HG03432 (cell line): ENCODE measurements around the gene ESRRB.

Experiments
- ATAC-seq: cut with Tn5 transposase; IDR thresholded peaks from one replicate; pipeline ENCODE4 v1.9.1; 2021; ENCODE audit warnings: mild to moderate bottlenecking, moderate library complexity; ENCODE audit not compliant: unreplicated experiment

ESRRB gene

GRCh38 chr14:76351941-76352340, 24.0 kb upstream of the ESRRB start:
- ATAC-seq = no peak

DNA sequence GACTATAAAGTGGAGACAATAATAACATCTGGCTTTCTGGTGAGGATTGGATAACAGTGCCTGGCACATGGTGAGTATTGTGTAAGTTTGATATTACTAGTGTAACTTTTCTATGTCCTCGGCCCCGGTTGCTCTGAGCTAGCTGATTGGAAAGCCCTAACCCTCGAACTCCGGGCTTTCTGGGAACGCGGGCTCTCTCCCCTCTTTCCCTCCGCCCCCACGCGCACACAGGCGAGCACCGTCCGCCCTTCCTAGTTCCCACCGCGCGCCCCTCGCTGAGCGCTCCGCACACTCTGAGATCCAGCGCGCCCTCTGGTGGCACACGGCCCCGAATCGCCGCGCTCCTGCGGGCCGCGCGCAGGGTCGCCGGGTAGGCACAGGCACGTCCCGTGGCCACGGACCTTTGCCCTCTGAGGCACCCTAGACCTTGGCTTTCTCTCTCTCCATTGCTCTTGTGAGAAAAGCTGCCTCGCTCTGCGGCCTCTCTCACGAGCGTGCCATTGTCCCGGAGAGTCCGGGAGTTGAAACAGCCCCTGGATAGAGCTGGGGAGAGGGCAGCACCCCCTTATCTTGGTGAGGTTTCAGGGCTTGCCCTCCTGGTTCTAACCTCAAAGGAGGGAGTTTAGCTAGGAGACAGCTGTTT, 23.2 kb upstream of the ESRRB start:
- ATAC-seq = peak; percentile 75

- no peak for ATAC-seq
Observed at GRCh38 chr14:76354310-76354709, 21.6 kb upstream of the ESRRB start.

DNA sequence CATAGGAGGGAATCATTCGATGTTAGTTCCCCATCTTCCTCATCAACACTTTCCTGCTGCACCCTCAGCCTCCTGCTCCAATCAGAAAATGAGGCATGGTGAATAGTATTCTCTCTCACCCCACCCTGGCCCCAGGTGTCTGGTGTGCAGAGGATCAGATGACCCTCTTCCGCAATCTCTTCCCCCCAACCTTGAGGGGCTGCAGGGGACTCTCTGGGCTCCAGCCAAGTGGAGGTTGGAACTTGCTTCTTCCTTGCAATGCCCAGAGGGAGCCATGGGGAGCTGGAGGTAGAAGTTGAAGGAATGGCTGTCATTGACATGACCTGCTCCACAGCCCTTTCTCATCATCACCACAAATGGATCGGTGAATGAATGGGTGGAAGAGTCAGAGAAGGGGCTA, 20.2 kb upstream of the ESRRB start:
- ATAC-seq = no peak

DNA sequence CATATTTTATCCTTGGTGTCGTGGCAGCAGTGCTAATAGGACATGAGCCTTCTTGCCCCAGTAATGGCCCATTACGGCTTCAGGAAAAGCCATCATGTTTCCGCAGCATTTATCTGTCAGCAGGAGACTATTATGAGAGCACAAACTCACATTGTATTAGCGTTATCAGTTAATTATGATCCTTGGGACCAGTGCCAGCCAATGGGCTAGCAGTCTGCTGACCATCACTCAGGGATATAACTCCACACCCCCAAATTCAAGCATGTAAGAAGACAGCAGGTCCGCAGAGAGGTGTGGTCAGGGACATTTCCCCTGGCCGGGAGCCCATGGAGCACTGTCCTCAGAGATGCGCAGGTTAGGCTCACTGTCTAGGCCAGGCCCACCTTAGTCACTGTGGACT, 4.9 kb upstream of the ESRRB start:
- no peak for ATAC-seq

DNA sequence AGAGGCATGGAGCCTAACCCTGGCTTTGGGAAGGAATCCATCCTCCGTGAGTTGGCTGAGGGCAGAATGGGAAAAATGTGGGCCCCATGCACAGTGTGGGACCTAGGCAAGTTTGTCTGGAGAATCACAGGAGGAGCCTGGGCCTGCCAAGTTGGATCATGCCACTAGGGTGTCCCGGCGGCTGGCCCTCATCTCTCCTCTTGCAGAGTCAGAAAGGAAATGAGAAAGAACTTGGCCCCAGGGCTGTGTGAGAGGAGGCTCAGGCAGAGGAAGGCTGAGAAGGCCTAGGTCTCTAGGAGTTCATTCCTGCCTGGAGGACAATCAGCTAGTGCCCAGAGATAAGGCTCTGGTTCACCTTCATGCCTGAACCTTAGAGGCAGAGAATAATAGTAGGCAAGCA, 2.5 kb upstream of the ESRRB start:
- no peak for ATAC-seq

- ATAC-seq = no peak
Observed at GRCh38 chr14:76375484-76375883, 453 bp upstream of the ESRRB start.

DNA sequence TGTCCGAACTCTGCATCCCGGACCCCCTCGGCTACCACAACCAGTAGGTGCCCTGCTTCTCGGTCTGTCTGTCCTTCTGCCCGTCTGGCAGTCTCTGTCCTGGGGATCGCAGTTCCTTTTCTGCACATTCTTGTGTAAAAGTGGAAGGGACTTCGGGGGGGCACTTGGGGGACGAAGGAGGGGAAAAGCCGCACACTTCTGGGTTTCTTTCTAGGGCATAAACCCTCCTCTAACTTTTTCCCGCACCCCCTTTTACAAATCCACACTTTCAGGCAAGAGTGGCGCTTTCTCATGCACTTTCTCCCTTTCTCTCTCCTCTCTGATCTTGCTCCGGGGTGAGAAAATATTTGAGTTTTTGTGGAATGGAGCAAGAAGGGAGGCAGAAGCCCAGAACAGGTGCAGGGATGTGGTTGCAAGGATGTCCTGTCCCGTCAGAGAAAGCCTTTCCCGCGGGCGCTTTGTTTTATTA, 506 bp downstream of the ESRRB start:
- no peak for ATAC-seq

GRCh38 chr14:76376878-76377734, 1.2 kb downstream of the ESRRB start:
- ATAC-seq = no peak

GRCh38 chr14:76377735-76378074, 1.8 kb downstream of the ESRRB start:
- no peak for ATAC-seq

DNA sequence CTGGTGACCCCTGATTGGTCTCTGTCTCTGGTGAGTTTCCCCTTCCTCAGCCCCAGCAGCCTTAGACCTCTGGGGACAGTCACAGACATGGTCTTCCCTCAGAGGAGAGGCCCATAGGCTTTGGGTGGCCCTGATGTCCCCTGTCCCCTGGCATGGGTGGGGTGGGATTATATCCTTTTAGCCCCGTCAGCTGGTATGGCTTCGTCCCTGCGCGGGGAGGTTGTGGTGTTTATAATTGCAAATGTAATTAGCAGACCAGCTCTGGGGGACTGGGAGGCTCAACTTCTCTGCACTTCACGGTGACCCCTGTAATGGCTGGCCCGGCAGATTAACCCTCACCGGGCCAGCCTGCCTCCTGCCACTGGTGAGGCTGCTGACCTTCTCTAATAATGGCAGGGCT, 5.1 kb downstream of the ESRRB start:
- no peak for ATAC-seq

GRCh38 chr14:76381817-76382494, 6.0 kb downstream of the ESRRB start:
- no peak for ATAC-seq

DNA sequence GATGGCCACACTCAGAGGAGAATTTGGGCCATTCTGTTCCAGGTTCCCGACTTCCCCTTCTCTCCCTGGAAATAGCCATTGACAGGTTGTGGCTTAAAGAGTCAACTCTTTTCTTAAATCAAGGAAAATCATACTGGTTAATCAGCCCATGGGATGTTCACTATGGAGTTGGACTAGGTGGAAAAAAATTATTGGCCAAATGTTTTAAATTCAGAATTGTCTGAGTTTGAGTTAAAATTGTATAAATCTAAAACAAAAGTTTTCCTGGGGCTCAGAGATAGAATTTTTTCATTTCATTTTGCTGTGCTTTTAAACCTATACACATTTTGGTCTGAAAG, 6.5 kb downstream of the ESRRB start:
- no peak for ATAC-seq

DNA sequence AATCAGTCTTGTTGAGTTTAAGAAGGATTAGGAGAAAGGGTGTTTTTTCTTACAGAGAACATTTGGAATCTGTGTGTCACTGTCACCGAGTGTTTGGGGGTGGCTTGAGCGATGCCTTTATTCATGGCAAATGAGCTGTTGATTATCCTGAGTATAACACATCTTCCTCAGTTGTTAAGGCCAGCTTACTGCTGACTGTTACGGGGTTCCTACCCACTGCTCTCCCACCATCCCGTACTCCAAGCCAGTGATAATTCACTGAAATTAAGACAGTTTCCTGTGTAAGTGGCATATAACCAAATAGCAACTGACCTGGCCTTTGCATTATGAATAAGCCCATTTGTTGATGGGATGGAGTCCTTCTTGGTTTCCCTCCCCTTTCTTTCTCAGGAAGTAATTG, 9.5 kb downstream of the ESRRB start:
- no peak for ATAC-seq

DNA sequence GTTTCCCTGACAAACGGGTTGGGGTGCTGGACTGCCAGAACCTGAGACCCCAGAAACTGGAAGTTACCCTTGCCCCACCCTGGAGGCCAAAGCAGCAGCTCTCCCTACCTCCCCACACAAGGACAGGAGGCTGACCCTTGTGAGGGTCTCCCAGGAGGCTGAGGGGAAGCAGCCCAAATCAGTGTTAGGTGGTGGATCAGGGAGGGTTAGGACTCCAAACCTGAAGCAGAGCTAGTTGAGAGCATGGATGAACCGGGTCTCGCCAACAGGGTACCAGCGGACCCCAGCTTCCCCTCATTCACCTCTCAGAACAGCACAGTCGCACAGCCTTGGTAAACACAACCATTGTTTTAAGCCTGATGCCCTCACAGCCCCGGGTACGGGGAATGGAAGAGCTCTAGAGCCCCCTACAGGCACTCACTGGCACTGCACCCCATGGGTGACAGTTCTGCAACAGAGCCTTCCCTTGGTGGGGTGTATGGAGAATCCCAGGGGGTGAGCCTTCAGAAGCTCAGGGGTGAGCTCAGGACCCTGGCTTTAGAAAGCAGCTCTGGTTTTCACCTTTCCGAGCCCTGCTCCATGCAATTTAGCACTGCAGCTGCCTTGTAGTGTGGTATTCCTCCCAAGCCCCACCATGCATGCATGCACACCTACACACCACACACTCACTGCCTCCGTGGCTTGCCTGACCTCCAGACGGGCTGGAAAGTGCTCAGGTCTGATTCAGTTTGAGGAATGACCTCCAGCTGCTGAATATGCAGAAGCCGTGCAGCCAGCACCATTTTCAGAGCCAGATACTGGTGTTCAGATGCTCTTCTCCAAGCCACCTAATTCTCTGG, 11.2 kb downstream of the ESRRB start:
- ATAC-seq = peak; percentile 64

- ATAC-seq = no peak
Observed at GRCh38 chr14:76389841-76390240, 13.9 kb downstream of the ESRRB start.

GRCh38 chr14:76390621-76391020, 14.7 kb downstream of the ESRRB start:
- ATAC-seq = no peak

DNA sequence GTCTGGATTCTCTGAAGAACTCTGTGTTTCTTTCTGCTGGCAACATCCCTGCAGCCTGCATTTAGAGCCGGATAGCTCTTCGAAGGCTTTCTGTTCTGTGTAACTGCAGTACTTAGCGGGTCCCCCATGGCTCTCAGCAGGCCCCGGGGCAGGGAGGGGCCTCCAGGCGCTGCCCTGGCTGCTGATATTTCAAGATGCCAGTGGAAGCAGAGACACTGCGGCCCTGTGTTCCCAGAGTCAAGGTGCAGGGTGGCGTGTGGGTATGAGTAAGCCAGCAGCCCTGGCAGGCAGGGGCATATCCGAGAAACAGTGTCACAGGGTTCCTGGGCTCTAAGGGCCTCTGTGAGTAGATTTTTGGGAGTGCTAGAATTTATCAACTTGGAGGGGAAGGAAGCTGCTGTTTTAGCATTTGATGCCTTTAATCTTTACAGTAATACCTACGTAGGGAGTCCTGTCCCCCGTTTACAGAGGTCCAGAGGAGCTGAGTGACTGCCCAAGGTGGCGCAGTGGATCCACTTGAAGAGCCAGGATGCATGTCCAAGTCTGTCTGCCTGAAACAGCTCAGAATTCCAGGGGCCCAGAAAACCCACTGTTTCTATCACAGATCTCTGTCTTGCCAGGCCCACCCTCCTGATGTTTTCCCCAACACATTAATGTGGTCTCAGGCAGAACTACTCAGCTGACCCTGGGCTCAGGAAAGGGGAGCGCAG, 16.2 kb downstream of the ESRRB start:
- ATAC-seq = no peak

DNA sequence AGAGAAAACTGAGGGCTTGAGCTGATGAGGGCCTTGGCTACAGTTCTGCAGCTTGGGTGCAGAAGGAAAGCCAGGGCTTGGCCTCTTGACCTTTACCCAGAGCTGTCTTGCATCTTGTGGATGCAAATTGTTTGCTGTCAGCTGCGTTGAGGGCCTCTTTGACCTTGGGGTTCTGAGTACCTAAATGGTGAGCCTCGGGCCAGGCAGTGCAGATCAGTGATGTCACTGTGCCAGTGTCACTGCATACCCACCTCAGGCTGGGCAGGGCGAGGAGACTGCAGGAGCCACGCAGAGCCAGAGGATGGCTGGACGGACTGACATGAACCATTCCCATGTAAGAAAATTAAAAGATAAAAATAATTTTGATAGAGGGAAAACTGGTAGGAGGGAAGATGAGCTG, 18.6 kb downstream of the ESRRB start:
- ATAC-seq = no peak

DNA sequence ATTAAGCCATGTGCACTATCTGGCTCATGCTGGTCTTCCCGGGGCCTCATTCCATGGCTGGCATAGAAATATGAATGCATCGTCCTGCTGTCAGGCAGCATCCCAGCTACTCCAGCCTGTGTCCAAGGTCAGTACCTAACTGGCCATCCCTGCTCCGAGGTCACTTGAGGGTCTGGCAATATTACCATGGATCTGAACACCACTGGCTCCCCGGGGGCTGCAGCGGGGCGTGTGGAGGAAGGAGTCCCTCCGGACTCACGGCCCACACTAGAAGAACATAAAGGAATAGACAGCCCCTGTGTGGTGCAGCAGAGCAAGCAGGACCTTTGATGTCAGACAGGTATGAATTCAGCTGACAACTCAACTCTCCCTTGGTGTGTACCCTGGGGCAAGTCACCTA, 19.2 kb downstream of the ESRRB start:
- no peak for ATAC-seq
